Measurements from ENCODE around the gene APEX2.
"Not testable (repeated sequence)": the region's sequence is repeated elsewhere in the genome, so short reads cannot be mapped to it uniquely, and the experiment has no call there.

APEX2 gene

GRCh38 chrX:55026143-55026542, 26.0 kb downstream of the APEX2 start:
- DNase-seq = no peak

GRCh38 chrX:55026840-55027239, 26.7 kb downstream of the APEX2 start:
- DNase-seq = no peak

- DNase-seq = no peak
These were observed 27.9 kb downstream of the APEX2 start for GRCh38 chrX:55028040-55028439.

DNA sequence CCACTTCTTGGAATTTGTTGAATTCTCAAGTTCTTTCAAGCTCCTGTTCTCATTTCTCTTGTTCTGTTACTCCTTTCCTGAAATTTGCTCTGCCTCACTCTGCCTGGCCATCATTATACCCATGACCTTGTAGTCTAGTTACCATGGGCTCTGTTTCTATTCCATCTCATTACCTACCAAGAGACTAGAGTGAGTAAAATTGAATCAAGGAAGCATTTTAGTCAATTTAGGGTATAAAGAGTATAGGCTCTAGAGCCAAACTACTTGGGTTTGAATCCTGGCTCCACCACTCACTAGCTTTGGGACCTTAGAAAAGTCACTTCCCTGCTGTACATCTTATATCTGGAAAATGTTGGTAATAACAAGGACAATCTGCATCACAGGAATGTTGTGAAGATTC, 28.4 kb downstream of the APEX2 start:
- no peak for DNase-seq

GRCh38 chrX:55029291-55029690, 29.1 kb downstream of the APEX2 start:
- DNase-seq = no peak

DNA sequence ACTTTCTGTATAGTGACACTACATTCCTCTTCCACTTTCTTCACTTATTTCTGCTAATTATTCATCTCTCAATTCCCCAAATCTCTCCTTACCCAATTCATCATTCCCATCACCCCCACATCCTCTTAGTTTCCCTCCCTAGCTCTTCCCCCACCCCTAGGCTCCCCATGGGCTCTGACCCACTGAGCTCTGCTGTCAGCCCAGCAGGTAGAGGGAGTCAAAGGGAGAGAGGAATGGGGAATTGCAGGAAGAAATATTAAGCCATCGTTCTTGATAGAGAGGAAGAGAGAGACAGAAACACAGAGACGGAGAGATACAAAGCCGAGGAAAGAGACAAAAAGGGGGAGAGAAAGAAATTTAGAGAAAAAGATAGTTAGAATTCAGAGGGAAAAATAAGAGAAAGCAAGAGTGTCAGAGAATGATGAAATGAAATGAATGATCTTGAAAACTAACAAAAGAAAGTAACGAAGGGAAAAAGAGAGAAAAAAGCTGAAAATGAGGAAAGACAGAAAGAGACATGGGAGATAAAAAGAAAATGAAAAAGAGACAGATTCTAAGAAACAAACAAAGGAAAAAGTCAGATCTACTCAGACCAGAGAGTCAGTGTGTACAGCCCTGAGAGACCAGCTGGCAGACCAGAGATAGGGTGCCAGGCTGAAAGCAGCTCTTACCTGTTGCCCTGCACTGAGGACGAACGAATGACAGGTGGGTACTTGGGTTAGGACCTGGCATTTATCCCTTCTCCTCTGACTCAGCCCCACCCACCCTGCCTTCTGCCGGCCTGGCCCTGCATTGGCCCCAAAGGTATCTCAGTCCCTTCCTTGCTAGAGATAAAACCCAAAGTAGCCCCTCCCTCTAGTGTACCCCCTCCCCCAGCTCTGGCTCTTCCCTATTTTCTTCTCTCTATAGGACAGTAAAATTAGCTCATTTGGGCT, 30.4 kb downstream of the APEX2 start, which contains the start of gene ALAS2:
Gene ALAS2, minus strand, starts transcription at position 707 of the 935 bp plus-strand sequence. CDS start 4,977 bp downstream, outside the sequence.
- DNase-seq = no peak

DNA sequence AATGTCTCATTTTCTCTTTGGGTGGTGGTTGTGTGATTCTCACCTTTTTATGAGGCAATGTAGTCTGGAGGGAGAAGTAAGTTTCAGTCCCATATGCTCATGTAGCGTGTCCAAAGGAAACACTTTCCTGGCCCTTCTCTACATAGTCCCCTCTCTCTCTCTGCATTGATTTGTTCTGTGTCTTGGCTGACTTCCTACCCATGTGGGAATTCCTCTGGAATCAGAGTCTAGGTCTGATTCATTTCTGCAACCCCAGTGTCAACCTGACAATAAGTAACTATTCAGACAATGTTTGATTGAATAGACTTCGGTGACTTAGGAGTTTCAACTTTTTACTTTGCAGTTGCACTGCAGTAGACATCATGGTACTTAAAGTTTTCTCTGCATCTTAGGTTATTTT, 33.3 kb downstream of the APEX2 start:
- DNase-seq = no peak

GRCh38 chrX:55039471-55039870, 39.3 kb downstream of the APEX2 start:
- no peak for DNase-seq

DNA sequence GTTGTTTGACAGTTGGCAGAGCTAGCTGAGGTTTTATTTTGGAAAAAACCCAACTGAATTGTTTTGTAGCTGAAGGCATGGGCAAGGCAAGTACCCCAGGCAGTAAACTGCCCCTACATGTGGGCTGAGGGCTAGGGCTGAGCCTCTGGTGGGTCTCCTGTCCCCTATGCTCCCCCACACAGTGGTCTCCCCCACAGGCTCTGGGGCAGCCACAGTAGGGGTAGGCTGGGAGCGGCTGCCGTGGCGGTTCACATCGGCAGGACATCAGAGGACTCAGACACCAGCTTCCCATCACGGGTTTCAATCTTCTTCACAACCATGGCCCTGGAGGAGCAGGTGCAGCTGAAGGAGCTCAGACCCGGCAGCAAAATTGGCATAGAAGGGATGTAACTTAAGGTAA, 41.4 kb downstream of the APEX2 start:
- DNase-seq = no peak

GRCh38 chrX:55050599-55050998, 50.4 kb downstream of the APEX2 start:
- DNase-seq = not testable (repeated sequence)

DNA sequence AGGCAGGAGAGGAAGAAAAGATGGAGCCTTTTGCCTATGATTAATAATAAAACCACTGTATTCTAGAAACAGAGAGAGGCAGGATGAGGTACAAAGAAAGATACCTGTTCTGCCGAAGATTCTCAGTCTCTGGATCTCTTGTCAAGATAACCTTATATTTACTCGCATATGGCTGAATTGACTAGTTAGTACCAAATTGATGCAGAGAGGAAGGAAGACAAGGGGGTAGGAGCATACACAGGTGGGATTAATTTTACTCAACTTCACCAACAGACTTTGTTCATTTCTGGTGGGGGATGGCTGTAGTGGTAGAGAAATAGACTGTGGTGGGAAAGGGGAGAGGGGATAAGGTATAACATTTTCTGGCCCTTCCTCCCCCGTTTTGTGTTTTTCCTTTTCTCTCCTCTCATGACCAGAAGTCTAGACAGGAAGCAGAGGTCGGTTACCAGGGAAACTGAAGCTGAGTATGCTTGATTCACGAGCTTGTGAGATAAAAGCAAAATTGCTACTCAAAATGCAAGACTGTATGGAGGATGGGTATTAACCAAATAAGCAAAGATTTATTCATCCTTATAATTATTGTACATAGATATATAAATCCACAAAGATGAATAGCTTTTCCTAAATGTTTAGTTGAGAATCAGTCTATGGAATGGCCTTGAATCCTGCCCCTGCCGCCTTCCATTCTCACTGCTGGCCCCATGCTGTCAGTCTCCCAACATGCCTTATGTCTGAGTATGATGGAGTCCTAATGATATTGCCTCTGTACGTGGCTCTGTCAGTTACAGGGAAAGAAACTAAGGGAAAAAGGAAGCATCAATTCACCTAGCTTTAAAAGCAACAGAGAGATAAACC, 56.9 kb downstream of the APEX2 start:
- peak; percentile 23 for DNase-seq

GRCh38 chrX:55057675-55058249, 57.6 kb downstream of the APEX2 start:
- DNase-seq = peak; percentile 17

Measured in CD4-positive, alpha-beta T cell treated with Interferon gamma for 1 hour (primary cell).